C4-2B (cell line): ENCODE measurements around the gene GRK4.

Source experiments
- ZFX ChIP-seq: fragments of 450-650 bp; IDR thresholded peaks from 2 replicates; pipeline ENCODE4 v1.6.1; 2017
- TF ChIP-seq, protein P1 (sequence below): fragments of 450-650 bp; conservative IDR thresholded peaks from 2 replicates; pipeline ENCODE4 v1.5.1; 2017; ENCODE audit warnings: mild to moderate bottlenecking

DNA sequence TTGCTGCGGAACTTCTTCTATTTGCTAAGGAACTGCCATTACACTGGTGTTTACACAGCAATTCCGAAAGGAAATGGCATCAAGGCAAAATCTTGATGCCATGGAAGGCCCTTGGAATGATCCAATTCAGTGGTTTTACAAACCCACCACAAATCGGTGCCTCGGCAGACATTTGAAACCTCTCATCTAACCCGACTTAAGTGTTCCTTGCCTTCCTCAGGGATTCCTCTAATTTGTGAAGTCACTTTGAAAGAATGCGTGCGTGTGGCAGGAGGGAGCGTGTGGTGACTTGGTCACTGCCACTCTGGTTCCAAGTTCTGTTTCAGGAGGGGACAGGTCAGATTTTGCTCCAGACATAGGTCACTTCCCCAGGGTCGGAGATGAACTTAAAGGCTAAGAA lies 4.9 kb upstream of the GRK4 start:
- TF ChIP-seq, protein P1, sequence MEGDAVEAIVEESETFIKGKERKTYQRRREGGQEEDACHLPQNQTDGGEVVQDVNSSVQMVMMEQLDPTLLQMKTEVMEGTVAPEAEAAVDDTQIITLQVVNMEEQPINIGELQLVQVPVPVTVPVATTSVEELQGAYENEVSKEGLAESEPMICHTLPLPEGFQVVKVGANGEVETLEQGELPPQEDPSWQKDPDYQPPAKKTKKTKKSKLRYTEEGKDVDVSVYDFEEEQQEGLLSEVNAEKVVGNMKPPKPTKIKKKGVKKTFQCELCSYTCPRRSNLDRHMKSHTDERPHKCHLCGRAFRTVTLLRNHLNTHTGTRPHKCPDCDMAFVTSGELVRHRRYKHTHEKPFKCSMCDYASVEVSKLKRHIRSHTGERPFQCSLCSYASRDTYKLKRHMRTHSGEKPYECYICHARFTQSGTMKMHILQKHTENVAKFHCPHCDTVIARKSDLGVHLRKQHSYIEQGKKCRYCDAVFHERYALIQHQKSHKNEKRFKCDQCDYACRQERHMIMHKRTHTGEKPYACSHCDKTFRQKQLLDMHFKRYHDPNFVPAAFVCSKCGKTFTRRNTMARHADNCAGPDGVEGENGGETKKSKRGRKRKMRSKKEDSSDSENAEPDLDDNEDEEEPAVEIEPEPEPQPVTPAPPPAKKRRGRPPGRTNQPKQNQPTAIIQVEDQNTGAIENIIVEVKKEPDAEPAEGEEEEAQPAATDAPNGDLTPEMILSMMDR: no peak
- no peak for TF ChIP-seq ZFX
